ENCODE measurements around the gene PLCB4. TPM values are rescaled to one million over a fixed set of nuclear protein-coding genes. Genes with fewer than 3 reads are reported as not detected.

The PLCB4 gene
- total RNA-seq, 1 experiment from 2014 or later, result 12.6 TPM

GRCh38 chr20:9488063-9488462 lies 419.2 kb downstream of the PLCB4 start (continued):
- TF ChIP-seq ATF2 (CRISPR knock-in tag; IDR thresholded peaks at IDR 0.05; ENCODE audit: borderline replicate concordance, low read depth) (no peak), SP1 (CRISPR knock-in tag; conservative IDR thresholded peaks at IDR 0.05) (no peak), NR2C2 (CRISPR knock-in tag; IDR thresholded peaks at IDR 0.05) (no peak), OVOL2 (CRISPR knock-in tag; IDR thresholded peaks at IDR 0.05; ENCODE audit: borderline replicate concordance) (no peak), USF1 (CRISPR knock-in tag; IDR thresholded peaks at IDR 0.05) (no peak), PRRX2 (CRISPR knock-in tag; IDR thresholded peaks at IDR 0.05) (no peak), HMGA2 (CRISPR knock-in tag; IDR thresholded peaks at IDR 0.05) (no peak), GTF2I (CRISPR knock-in tag; conservative IDR thresholded peaks at IDR 0.05) (no peak)

- H3K4me3 Mint-ChIP-seq, result no peak overlapping the region
- ChIA-PET CTCF (no interaction called here), POLR2A (no interaction called here)
- H3K27ac Mint-ChIP-seq, result no peak overlapping the region
- TF ChIP-seq ZNF532 (CRISPR knock-in tag; IDR thresholded peaks at IDR 0.05; ENCODE audit: borderline replicate concordance), result no peak
- no peak for TF ChIP-seq TEAD4 (CRISPR knock-in tag; IDR thresholded peaks at IDR 0.05)
- TF ChIP-seq ZSCAN18 (CRISPR knock-in tag; IDR thresholded peaks at IDR 0.05), result no peak
- no peak for TF ChIP-seq ZNF232 (CRISPR knock-in tag; IDR thresholded peaks at IDR 0.05)
- no peak for TF ChIP-seq MYBL2 (CRISPR knock-in tag; IDR thresholded peaks at IDR 0.05)
- TF ChIP-seq ZNF138 (CRISPR knock-in tag; conservative IDR thresholded peaks at IDR 0.05), result no peak
- no peak for TF ChIP-seq FOXP1 (CRISPR knock-in tag; IDR thresholded peaks at IDR 0.05; ENCODE audit: borderline replicate concordance)
- H3K9me3 Mint-ChIP-seq, result 0 out of 2 replicates have a peak, but pooled peaks cover 4% of the 10 kb centered on the region
- no peaks in the 10 kb centered on the region for H3K36me3 Mint-ChIP-seq
- H3K4me1 Mint-ChIP-seq, result no peaks in the 10 kb centered on the region
- peaks cover 2% of the 10 kb centered on the region for H3K27me3 Mint-ChIP-seq (ENCODE audit: low read depth)
- DNase-seq (ENCODE audit: low spot score) (no peak), ATAC-seq (no peak)
Measured at GRCh38 chr20:9490161-9490560, 421.3 kb downstream of the PLCB4 start.

GRCh38 chr20:9490631-9491030 lies 421.7 kb downstream of the PLCB4 start:
- Mint-ChIP-seq H3K27ac (no peak overlapping the region), H3K27me3 (ENCODE audit: low read depth) (peaks cover 2% of the 10 kb centered on the region), H3K36me3 (no peaks in the 10 kb centered on the region), H3K9me3 (0 out of 2 replicates have a peak, but pooled peaks cover 6% of the 10 kb centered on the region), H3K4me1 (no peaks in the 10 kb centered on the region), H3K4me3 (no peak overlapping the region)
- CTCF ChIA-PET, result no interaction called here
- DNase-seq (ENCODE audit: low spot score) (no peak), ATAC-seq (no peak)
- POLR2A ChIA-PET, result no interaction called here
- TF ChIP-seq JAZF1 (CRISPR knock-in tag; IDR thresholded peaks at IDR 0.05) (no peak), ATF3 (CRISPR knock-in tag; conservative IDR thresholded peaks at IDR 0.05) (no peak), AR (CRISPR knock-in tag; IDR thresholded peaks at IDR 0.05) (no peak), SMAD3 (CRISPR knock-in tag; IDR thresholded peaks at IDR 0.05; ENCODE audit: borderline replicate concordance) (no peak), MYBL2 (CRISPR knock-in tag; IDR thresholded peaks at IDR 0.05) (no peak), ZNF121 (CRISPR knock-in tag; IDR thresholded peaks at IDR 0.05) (no peak), NR3C1 (CRISPR knock-in tag; conservative IDR thresholded peaks at IDR 0.05; ENCODE audit: low read depth) (no peak), STAT6 (CRISPR knock-in tag; conservative IDR thresholded peaks at IDR 0.05; ENCODE audit: low read depth) (no peak)

Data from WTC11 (cell line).